Activated B cell treated with CpG ODN at 0.5 μM for 24 hours (primary cell): ENCODE results near the gene ARHGAP26. TPM values are rescaled to one million over a fixed set of nuclear protein-coding genes. Genes with fewer than 3 reads are reported as not detected.

Experiments used
- ATAC-seq: fragments of 200-7000 bp; cut with Tn5 transposase; one replicate; pipeline ENCODE4 v1.10.0; 2021; ENCODE audit warnings: low read depth, mild to moderate bottlenecking, moderate library complexity
- CTCF ChIA-PET: fragments of 350-600 bp; sonication (Branson Sonifier 250); formaldehyde crosslinking; loops from one replicate; lab custom pipeline; 2021; ENCODE audit warnings: antibody characterized with exemption; lab: Charles Lee
- POLR2A ChIA-PET: fragments of 350-600 bp; sonication (Branson Sonifier 250); formaldehyde crosslinking; loops from one replicate; lab custom pipeline; 2021; ENCODE audit warnings: antibody characterized with exemption; lab: Charles Lee
- DNase-seq: peaks from one replicate; pipeline ENCODE4 v3.0.0; 2022
- H3K27ac Mint-ChIP-seq: one replicate; pipeline ENCODE4 v1.8.0; 2020; ENCODE audit warnings: mixed read lengths
- H3K27me3 Mint-ChIP-seq: one replicate; pipeline ENCODE4 v1.8.0; 2021; ENCODE audit warnings: mixed read lengths
- H3K36me3 Mint-ChIP-seq: one replicate; pipeline ENCODE4 v1.8.0; 2021; ENCODE audit warnings: low read depth, mixed read lengths
- H3K4me1 Mint-ChIP-seq: one replicate; pipeline ENCODE4 v1.8.0; 2021; ENCODE audit warnings: mixed read lengths
- H3K4me3 Mint-ChIP-seq: one replicate; pipeline ENCODE4 v1.8.0; 2020; ENCODE audit warnings: mild to moderate bottlenecking, mixed read lengths
- H3K9me3 Mint-ChIP-seq: one replicate; pipeline ENCODE4 v1.8.0; 2020; ENCODE audit warnings: mixed read lengths
- CTCF ChIP-seq: fragments of 200-600 bp; IDR thresholded peaks from one replicate; pipeline ENCODE4 v1.8.0; 2022; ENCODE audit warnings: antibody characterized with exemption, mild to moderate bottlenecking
- intact Hi-C: fragments of 100-400 bp; cut with micrococcal nuclease; formaldehyde crosslinking; loops from one replicate; pipeline ENCODE4 v1.15.1; 2024
- total RNA-seq: library from RNA; stranded (reverse); gene quantifications from 2 replicates; pipeline ENCODE4 v1.2.3, GENCODE V29; 2022

The ARHGAP26 gene
- total RNA-seq, 1 donor from 2014 or later = 20.9 TPM

GRCh38 chr5:142813220-142813619, 43.0 kb downstream of the ARHGAP26 start:
- no peak for TF ChIP-seq CTCF
- no peaks in the 10 kb centered on the region for H3K36me3 Mint-ChIP-seq
- H3K27ac Mint-ChIP-seq = no peak overlapping the region
- no peaks in the 10 kb centered on the region for H3K27me3 Mint-ChIP-seq
- ChIA-PET POLR2A (no interaction called here), CTCF (no interaction called here)
- intact Hi-C loops = no loop called here
- no peak for DNase-seq
- ATAC-seq = no peak
- H3K9me3 Mint-ChIP-seq = no peaks in the 10 kb centered on the region
- peaks cover 31% of the 10 kb centered on the region for H3K4me1 Mint-ChIP-seq
- H3K4me3 Mint-ChIP-seq = no peak overlapping the region

GRCh38 chr5:142814122-142814521, 43.9 kb downstream of the ARHGAP26 start:
- CTCF ChIA-PET = no interaction called here
- intact Hi-C loops = no loop called here
- H3K36me3 Mint-ChIP-seq = no peaks in the 10 kb centered on the region

GRCh38 chr5:142815469-142815868, 45.3 kb downstream of the ARHGAP26 start:
- Mint-ChIP-seq H3K36me3 (no peaks in the 10 kb centered on the region), H3K27me3 (no peaks in the 10 kb centered on the region), H3K4me1 (peaks cover 12% of the 10 kb centered on the region), H3K9me3 (no peaks in the 10 kb centered on the region), H3K4me3 (no peak overlapping the region), H3K27ac (no peak overlapping the region)
- POLR2A ChIA-PET = no interaction called here
- no peak for ATAC-seq
- no peak for DNase-seq
- CTCF ChIA-PET = no interaction called here
- TF ChIP-seq CTCF = no peak
- intact Hi-C loops = no loop called here

More at GRCh38 chr5:142814122-142814521, 43.9 kb downstream of the ARHGAP26 start:
- no peaks in the 10 kb centered on the region for H3K27me3 Mint-ChIP-seq
- H3K9me3 Mint-ChIP-seq = no peaks in the 10 kb centered on the region
- no peak for DNase-seq
- POLR2A ChIA-PET = no interaction called here
- no peak for ATAC-seq
- no peak for TF ChIP-seq CTCF
- no peak overlapping the region for H3K27ac Mint-ChIP-seq
- H3K4me1 Mint-ChIP-seq = peaks cover 22% of the 10 kb centered on the region
- H3K4me3 Mint-ChIP-seq = no peak overlapping the region

- ChIA-PET CTCF (no interaction called here), POLR2A (no interaction called here)
- Mint-ChIP-seq H3K36me3 (no peaks in the 10 kb centered on the region), H3K27me3 (no peaks in the 10 kb centered on the region), H3K4me1 (peaks cover 11% of the 10 kb centered on the region), H3K4me3 (no peak overlapping the region), H3K9me3 (no peaks in the 10 kb centered on the region), H3K27ac (no peak overlapping the region)
- no peak for TF ChIP-seq CTCF
- intact Hi-C loops = no loop called here
- DNase-seq = no peak
- no peak for ATAC-seq
Measured at GRCh38 chr5:142816531-142817430, 46.6 kb downstream of the ARHGAP26 start.

GRCh38 chr5:142817949-142818431, 47.8 kb downstream of the ARHGAP26 start:
- H3K36me3 Mint-ChIP-seq = no peaks in the 10 kb centered on the region
- ATAC-seq = no peak
- no peaks in the 10 kb centered on the region for H3K27me3 Mint-ChIP-seq
- no peak overlapping the region for H3K4me3 Mint-ChIP-seq
- H3K4me1 Mint-ChIP-seq = peaks cover 7% of the 10 kb centered on the region
- H3K9me3 Mint-ChIP-seq = no peaks in the 10 kb centered on the region
- TF ChIP-seq CTCF = no peak
- H3K27ac Mint-ChIP-seq = no peak overlapping the region
- ChIA-PET POLR2A (no interaction called here), CTCF (no interaction called here)
- intact Hi-C loops = no loop called here
- DNase-seq = no peak
